Neutrophil (primary cell): ENCODE results near the gene RAF1.

Source experiments
- H3K27ac ChIP-seq: fragments of 200-600 bp; sonication (generic); 2 replicates; pipeline ENCODE4 v1.5.1; 2016; ENCODE audit warnings: mild to moderate bottlenecking, moderate library complexity
- H3K27me3 ChIP-seq: fragments of 200-600 bp; sonication (generic); 2 replicates; pipeline ENCODE4 v1.6.0; 2016; ENCODE audit warnings: mild to moderate bottlenecking
- H3K36me3 ChIP-seq: fragments of 200-600 bp; sonication (generic); 2 replicates; pipeline ENCODE4 v1.5.1; 2017
- H3K4me1 ChIP-seq, 2 experiments: fragments of 200-600 bp in 1 of 2; sonication (generic) in 1 of 2; 1 replicate in 1 of 2; 2 replicates in 1 of 2; pipeline versions ENCODE4 v1.5.1 to v1.6.1; 2013 to 2016; ENCODE audit warnings: low read depth in 1 of 2, low read length in 1 of 2, mild to moderate bottlenecking in 1 of 2, moderate library complexity in 1 of 2; ENCODE audit not compliant: control insufficient read depth in 1 of 2, insufficient read depth in 1 of 2
- H3K4me3 ChIP-seq, 2 experiments: fragments of 200-600 bp in 1 of 2; sonication (generic) in 1 of 2; 1 replicate in 1 of 2; 2 replicates in 1 of 2; pipeline ENCODE4 v1.5.1; 2013 to 2016; ENCODE audit warnings: low read depth in 1 of 2, low read length in 1 of 2, mild to moderate bottlenecking in 1 of 2, moderate library complexity in 1 of 2
- H3K9me3 ChIP-seq: fragments of 200-600 bp; sonication (generic); 2 replicates; pipeline ENCODE4 v1.5.1; 2016
- CTCF ChIP-seq: fragments of 200-600 bp; sonication (generic); IDR thresholded peaks from 2 replicates; pipeline ENCODE4 v1.5.1; 2016; ENCODE audit warnings: antibody characterized with exemption

Gene RAF1

GRCh38 chr3:12560505-12561190 is 103.3 kb downstream of the RAF1 start:
- H3K9me3 ChIP-seq, result no peaks in the 10 kb centered on the region
- TF ChIP-seq CTCF, result no peak
- H3K27ac ChIP-seq, result no peak overlapping the region
- no peak overlapping the region for H3K4me3 ChIP-seq
- H3K4me1 ChIP-seq, result peaks cover 44 to 47% of the 10 kb centered on the region in 2 experiments
- no peaks in the 10 kb centered on the region for H3K36me3 ChIP-seq
- H3K27me3 ChIP-seq, result peaks cover 6% of the 10 kb centered on the region

- H3K36me3 ChIP-seq, result no peaks in the 10 kb centered on the region
- H3K9me3 ChIP-seq, result no peaks in the 10 kb centered on the region
- no peak overlapping the region for H3K27ac ChIP-seq
- no peak overlapping the region for H3K4me3 ChIP-seq
- peaks cover 44 to 45% of the 10 kb centered on the region in 2 experiments for H3K4me1 ChIP-seq
- peaks cover 18% of the 10 kb centered on the region for H3K27me3 ChIP-seq
- TF ChIP-seq CTCF, result no peak
Observed at GRCh38 chr3:12559520-12559919, 104.4 kb downstream of the RAF1 start.

GRCh38 chr3:12558706-12559105 is 105.2 kb downstream of the RAF1 start:
- no peak overlapping the region for H3K27ac ChIP-seq
- peaks cover 26% of the 10 kb centered on the region for H3K27me3 ChIP-seq
- H3K9me3 ChIP-seq, result no peaks in the 10 kb centered on the region
- no peak overlapping the region for H3K4me3 ChIP-seq
- TF ChIP-seq CTCF, result no peak
- no peaks in the 10 kb centered on the region for H3K36me3 ChIP-seq
- peaks cover 50% of the 10 kb centered on the region in 2 experiments for H3K4me1 ChIP-seq

- peaks cover 53% of the 10 kb centered on the region in 2 experiments for H3K4me1 ChIP-seq
- peak overlapping the region; percentile 83 to 98 for H3K4me3 ChIP-seq
- peak overlapping the region; percentile 92 for H3K27ac ChIP-seq
- H3K27me3 ChIP-seq, result peaks cover 37% of the 10 kb centered on the region
- TF ChIP-seq CTCF, result no peak
- no peaks in the 10 kb centered on the region for H3K36me3 ChIP-seq
- no peaks in the 10 kb centered on the region for H3K9me3 ChIP-seq
Observed at GRCh38 chr3:12557473-12558100, 106.3 kb downstream of the RAF1 start.

- Histone ChIP-seq H3K4me3 (peak within 1 kb of the TSS; percentile 83 to 98), H3K4me1 (peaks cover 53% of the 10 kb centered on the region in 2 experiments), H3K27me3 (peaks cover 44% of the 10 kb centered on the region), H3K36me3 (no peaks in the 10 kb centered on the region), H3K9me3 (no peaks in the 10 kb centered on the region), H3K27ac (peak within 1 kb of the TSS; percentile 92)
- TF ChIP-seq CTCF, result peak; percentile 49
Observed at GRCh38 chr3:12556690-12557472, 107.0 kb downstream of the RAF1 start, which contains the start of gene MKRN2. TSS of gene MKRN2 (plus strand) at chr3:12557087. CDS start at chr3:12557151, 64 bp downstream.
